Ishikawa (cell line): ENCODE data around the gene NOL4L.

Experiments
- CEBPB ChIP-seq: IDR thresholded peaks from 2 replicates; pipeline ENCODE4 v1.6.1; 2012
- CREB1 ChIP-seq: IDR thresholded peaks from 2 replicates; pipeline ENCODE4 v1.6.1; 2012; ENCODE audit warnings: low read depth
- EGR1 ChIP-seq: IDR thresholded peaks from 2 replicates; pipeline ENCODE4 v1.6.1; 2012
- EP300 ChIP-seq: IDR thresholded peaks from 2 replicates; pipeline ENCODE4 v1.6.1; 2012; ENCODE audit warnings: borderline replicate concordance
- FOXM1 ChIP-seq: IDR thresholded peaks from 2 replicates; pipeline ENCODE4 v1.6.1; 2012; ENCODE audit warnings: low read depth, borderline replicate concordance
- NFIC ChIP-seq: IDR thresholded peaks from 2 replicates; pipeline ENCODE4 v1.6.1; 2012
- RAD21 ChIP-seq: IDR thresholded peaks from 2 replicates; pipeline ENCODE4 v1.6.1; 2012; ENCODE audit warnings: low read depth
- TAF1 ChIP-seq: IDR thresholded peaks from 2 replicates; pipeline ENCODE4 v1.6.1; 2012; ENCODE audit warnings: low read depth, mild to moderate bottlenecking
- TCF12 ChIP-seq: IDR thresholded peaks from 2 replicates; pipeline ENCODE4 v1.6.1; 2012; ENCODE audit warnings: low read depth
- TEAD4 ChIP-seq: IDR thresholded peaks from 2 replicates; pipeline ENCODE4 v1.6.1; 2012
- USF1 ChIP-seq: IDR thresholded peaks from 2 replicates; pipeline ENCODE4 v1.6.1; 2012
- YY1 ChIP-seq: IDR thresholded peaks from 2 replicates; pipeline ENCODE4 v1.6.1; 2012; ENCODE audit warnings: low read depth
- ZBTB7A ChIP-seq: IDR thresholded peaks from 2 replicates; pipeline ENCODE4 v1.6.1; 2012; ENCODE audit warnings: low read depth
- TF ChIP-seq, protein P1 (sequence below): IDR thresholded peaks from 2 replicates; pipeline ENCODE4 v1.6.1; 2012; ENCODE audit warnings: low read depth, mild to moderate bottlenecking
- TF ChIP-seq, protein P2 (sequence below): IDR thresholded peaks from 2 replicates; pipeline ENCODE4 v1.6.1; 2012

The NOL4L gene

DNA sequence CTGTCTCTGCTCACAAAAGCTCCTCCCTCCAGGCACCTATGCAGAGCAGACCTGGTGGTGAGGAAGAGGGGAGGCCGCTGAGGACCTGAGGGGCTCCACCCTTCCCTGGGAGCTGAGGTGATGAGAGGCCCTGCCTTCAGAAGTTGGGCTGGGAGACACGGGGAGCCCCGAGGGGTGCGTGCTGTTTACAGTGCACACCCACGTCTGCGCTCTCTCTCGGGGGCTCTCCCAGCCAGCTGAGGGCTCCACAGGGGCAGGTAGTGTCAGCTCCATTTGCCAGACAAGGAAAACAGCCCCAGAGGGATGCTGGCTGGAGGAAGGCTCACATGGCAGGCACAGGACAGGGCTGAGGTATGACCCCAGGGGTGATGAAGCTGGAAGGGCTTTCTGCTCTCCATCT lies 13.5 kb upstream of the NOL4L start:
- TF ChIP-seq YY1: no peak
- no peak for TF ChIP-seq CEBPB
- TF ChIP-seq, protein P1, sequence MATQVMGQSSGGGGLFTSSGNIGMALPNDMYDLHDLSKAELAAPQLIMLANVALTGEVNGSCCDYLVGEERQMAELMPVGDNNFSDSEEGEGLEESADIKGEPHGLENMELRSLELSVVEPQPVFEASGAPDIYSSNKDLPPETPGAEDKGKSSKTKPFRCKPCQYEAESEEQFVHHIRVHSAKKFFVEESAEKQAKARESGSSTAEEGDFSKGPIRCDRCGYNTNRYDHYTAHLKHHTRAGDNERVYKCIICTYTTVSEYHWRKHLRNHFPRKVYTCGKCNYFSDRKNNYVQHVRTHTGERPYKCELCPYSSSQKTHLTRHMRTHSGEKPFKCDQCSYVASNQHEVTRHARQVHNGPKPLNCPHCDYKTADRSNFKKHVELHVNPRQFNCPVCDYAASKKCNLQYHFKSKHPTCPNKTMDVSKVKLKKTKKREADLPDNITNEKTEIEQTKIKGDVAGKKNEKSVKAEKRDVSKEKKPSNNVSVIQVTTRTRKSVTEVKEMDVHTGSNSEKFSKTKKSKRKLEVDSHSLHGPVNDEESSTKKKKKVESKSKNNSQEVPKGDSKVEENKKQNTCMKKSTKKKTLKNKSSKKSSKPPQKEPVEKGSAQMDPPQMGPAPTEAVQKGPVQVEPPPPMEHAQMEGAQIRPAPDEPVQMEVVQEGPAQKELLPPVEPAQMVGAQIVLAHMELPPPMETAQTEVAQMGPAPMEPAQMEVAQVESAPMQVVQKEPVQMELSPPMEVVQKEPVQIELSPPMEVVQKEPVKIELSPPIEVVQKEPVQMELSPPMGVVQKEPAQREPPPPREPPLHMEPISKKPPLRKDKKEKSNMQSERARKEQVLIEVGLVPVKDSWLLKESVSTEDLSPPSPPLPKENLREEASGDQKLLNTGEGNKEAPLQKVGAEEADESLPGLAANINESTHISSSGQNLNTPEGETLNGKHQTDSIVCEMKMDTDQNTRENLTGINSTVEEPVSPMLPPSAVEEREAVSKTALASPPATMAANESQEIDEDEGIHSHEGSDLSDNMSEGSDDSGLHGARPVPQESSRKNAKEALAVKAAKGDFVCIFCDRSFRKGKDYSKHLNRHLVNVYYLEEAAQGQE: no peak
- no peak for TF ChIP-seq RAD21
- no peak for TF ChIP-seq TCF12
- TF ChIP-seq FOXM1: no peak
- no peak for TF ChIP-seq CREB1
- TF ChIP-seq TAF1: no peak
- no peak for TF ChIP-seq EGR1
- TF ChIP-seq TEAD4: no peak
- TF ChIP-seq EP300: no peak

GRCh38 chr20:32597714-32598113 lies 12.6 kb upstream of the NOL4L start:
- TF ChIP-seq YY1 (no peak), CEBPB (no peak), EGR1 (no peak), RAD21 (no peak), TEAD4 (no peak), EP300 (no peak), ZBTB7A (no peak), TAF1 (no peak)
- TF ChIP-seq, protein P2, sequence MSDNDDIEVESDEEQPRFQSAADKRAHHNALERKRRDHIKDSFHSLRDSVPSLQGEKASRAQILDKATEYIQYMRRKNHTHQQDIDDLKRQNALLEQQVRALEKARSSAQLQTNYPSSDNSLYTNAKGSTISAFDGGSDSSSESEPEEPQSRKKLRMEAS: no peak
- TF ChIP-seq, protein P1: no peak

DNA sequence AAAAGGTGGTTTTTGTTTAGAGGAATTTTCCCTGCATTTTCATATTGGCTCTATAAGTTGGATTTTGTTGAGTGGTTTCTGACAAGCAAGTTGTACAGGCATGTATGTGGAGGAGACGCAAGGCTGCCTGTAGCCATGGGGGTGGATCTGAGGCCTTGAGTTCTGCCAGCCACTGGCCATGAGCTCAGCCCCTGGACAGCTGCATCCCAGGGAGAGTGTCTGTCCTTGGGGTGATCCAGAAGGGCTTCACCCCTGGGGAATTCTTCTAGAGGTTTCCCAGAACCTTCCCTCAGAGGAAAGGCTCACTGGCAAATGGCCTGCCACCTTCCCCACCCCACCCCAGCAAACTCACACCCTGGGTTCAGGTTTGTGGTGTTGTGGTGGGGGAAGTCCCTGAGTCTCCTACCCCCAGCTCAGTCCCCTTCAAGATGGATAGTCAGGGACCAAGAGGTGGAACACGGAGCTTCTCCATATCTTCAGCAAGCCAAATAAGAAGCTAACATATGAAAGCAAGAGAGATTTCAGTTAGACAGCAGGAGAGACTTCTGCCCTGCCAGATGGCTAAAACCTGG lies 11.6 kb upstream of the NOL4L start:
- no peak for TF ChIP-seq YY1
- no peak for TF ChIP-seq TEAD4
- no peak for TF ChIP-seq TCF12

GRCh38 chr20:32595143-32595542 lies 10.0 kb upstream of the NOL4L start:
- TF ChIP-seq TAF1 (no peak), TCF12 (no peak), CREB1 (no peak), TEAD4 (no peak), EP300 (no peak), FOXM1 (no peak), EGR1 (no peak), CEBPB (no peak), NFIC (no peak), RAD21 (no peak), USF1 (no peak), YY1 (no peak), ZBTB7A (no peak)
- TF ChIP-seq, protein P1: no peak
- TF ChIP-seq, protein P2: no peak

GRCh38 chr20:32594204-32594603 lies 9.1 kb upstream of the NOL4L start:
- TF ChIP-seq CEBPB (no peak), FOXM1 (no peak), EP300 (no peak)
- TF ChIP-seq, protein P1: no peak
